OCI-LY1 (cell line): ENCODE measurements around the gene CKMT2.

ENCODE experiments used
- H2AFZ ChIP-seq: fragments of 200-600 bp; sonication (generic), shearing (Covaris generic); 2 replicates; pipeline ENCODE4 v1.6.0; 2014; ENCODE audit warnings: antibody characterized with exemption, mild to moderate bottlenecking, low read length
- H3F3A ChIP-seq: fragments of 200-600 bp; sonication (generic), shearing (Covaris generic); 2 replicates; pipeline ENCODE4 v1.6.0; 2014; ENCODE audit warnings: mild to moderate bottlenecking, antibody characterized with exemption, low read length, moderate library complexity; ENCODE audit not compliant: insufficient read depth
- H3K27ac ChIP-seq: fragments of 200-600 bp; sonication (generic); 2 replicates; pipeline ENCODE4 v1.5.1; 2014; ENCODE audit warnings: low read length, mixed run types, mild to moderate bottlenecking, low read depth; ENCODE audit not compliant: poor library complexity, severe bottlenecking
- H3K27me3 ChIP-seq: fragments of 200-600 bp; sonication (generic); 2 replicates; pipeline ENCODE4 v1.6.0; 2014; ENCODE audit warnings: antibody characterized with exemption, mild to moderate bottlenecking, low read length, moderate library complexity; ENCODE audit not compliant: insufficient read depth
- H3K36me3 ChIP-seq: fragments of 200-600 bp; sonication (generic); 2 replicates; pipeline ENCODE4 v1.6.1; 2014; ENCODE audit warnings: mild to moderate bottlenecking, antibody characterized with exemption, low read length, moderate library complexity, mixed read lengths; ENCODE audit not compliant: insufficient read depth
- H3K4me1 ChIP-seq: fragments of 200-600 bp; sonication (generic); 2 replicates; pipeline ENCODE4 v1.5.1; 2014; ENCODE audit warnings: mild to moderate bottlenecking, low read length, moderate library complexity; ENCODE audit not compliant: insufficient read depth, severe bottlenecking
- H3K4me2 ChIP-seq: fragments of 200-600 bp; sonication (generic), shearing (Covaris generic); 2 replicates; pipeline ENCODE4 v1.6.1; 2014; ENCODE audit warnings: low read length
- H3K4me3 ChIP-seq: fragments of 200-600 bp; sonication (generic); 2 replicates; pipeline ENCODE4 v1.5.1; 2014; ENCODE audit warnings: low read length, low read depth, mild to moderate bottlenecking, mixed read lengths; ENCODE audit not compliant: poor library complexity, severe bottlenecking
- H3K79me2 ChIP-seq: fragments of 200-600 bp; shearing (Covaris generic); 2 replicates; pipeline ENCODE4 v1.6.1; 2016; ENCODE audit warnings: mixed run types, low read length, mixed read lengths; ENCODE audit not compliant: insufficient read depth
- H3K9ac ChIP-seq: fragments of 200-600 bp; sonication (generic), shearing (Covaris generic); 2 replicates; pipeline ENCODE4 v1.6.1; 2014; ENCODE audit warnings: mild to moderate bottlenecking, low read length, mixed read lengths
- H3K9me2 ChIP-seq: fragments of 200-600 bp; sonication (generic), shearing (Covaris generic); 2 replicates; pipeline ENCODE4 v1.6.1; 2014; ENCODE audit warnings: low read depth, mild to moderate bottlenecking, low read length, mixed read lengths
- H3K9me3 ChIP-seq: fragments of 200-600 bp; shearing (Covaris generic); 2 replicates; pipeline ENCODE4 v1.6.1; 2014; ENCODE audit warnings: low read length, mixed read lengths
- H4K20me1 ChIP-seq: fragments of 200-600 bp; sonication (generic), shearing (Covaris generic); 2 replicates; pipeline ENCODE4 v1.6.0; 2016; ENCODE audit warnings: mild to moderate bottlenecking, low read length; ENCODE audit not compliant: insufficient read depth
- EZH2 ChIP-seq: fragments of 200-600 bp; sonication (generic), shearing (Covaris generic); IDR thresholded peaks from 2 replicates; pipeline ENCODE4 v1.8.0; 2017; ENCODE audit warnings: borderline replicate concordance, mixed run types, mild to moderate bottlenecking, antibody characterized with exemption, low read length, moderate library complexity, mixed read lengths
- TF ChIP-seq, protein P1 (sequence below): fragments of 200-600 bp; sonication (generic), shearing (Covaris generic); IDR thresholded peaks from 2 replicates; pipeline ENCODE4 v1.5.1; 2017; ENCODE audit warnings: mild to moderate bottlenecking, antibody characterized with exemption, low read length, moderate library complexity, mixed read lengths

The CKMT2 gene

DNA sequence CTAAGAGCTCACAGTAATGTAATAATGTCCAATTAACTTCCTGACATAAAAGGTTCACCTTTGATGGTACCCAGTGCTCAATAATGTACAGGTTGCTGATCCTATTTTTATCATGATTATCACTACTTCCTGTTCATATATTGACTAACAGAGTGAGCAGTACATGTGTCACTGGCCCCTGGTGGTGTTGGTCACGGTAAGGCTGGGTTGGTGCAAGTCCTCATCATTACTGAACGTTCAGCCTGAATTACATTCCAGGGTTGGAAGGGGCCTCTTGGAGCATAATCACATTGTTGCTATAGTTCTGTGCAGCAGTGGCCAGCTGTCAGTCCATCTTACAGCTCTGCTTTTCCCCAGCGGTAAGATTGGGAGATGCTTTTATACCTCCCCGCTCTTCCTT lies 24.2 kb upstream of the CKMT2 start:
- Histone ChIP-seq H3K27ac (no peak overlapping the region), H3K27me3 (peaks cover 7% of the 10 kb centered on the region), H3K4me3 (no peak overlapping the region), H2AFZ (no peak overlapping the region), H4K20me1 (no peaks in the 10 kb centered on the region), H3F3A (no peaks in the 10 kb centered on the region), H3K9ac (no peak overlapping the region), H3K9me2 (no peaks in the 10 kb centered on the region), H3K79me2 (no peaks in the 10 kb centered on the region), H3K36me3 (no peaks in the 10 kb centered on the region), H3K4me2 (no peak overlapping the region), H3K9me3 (no peaks in the 10 kb centered on the region), H3K4me1 (peaks cover 6% of the 10 kb centered on the region)
- TF ChIP-seq, protein P1, sequence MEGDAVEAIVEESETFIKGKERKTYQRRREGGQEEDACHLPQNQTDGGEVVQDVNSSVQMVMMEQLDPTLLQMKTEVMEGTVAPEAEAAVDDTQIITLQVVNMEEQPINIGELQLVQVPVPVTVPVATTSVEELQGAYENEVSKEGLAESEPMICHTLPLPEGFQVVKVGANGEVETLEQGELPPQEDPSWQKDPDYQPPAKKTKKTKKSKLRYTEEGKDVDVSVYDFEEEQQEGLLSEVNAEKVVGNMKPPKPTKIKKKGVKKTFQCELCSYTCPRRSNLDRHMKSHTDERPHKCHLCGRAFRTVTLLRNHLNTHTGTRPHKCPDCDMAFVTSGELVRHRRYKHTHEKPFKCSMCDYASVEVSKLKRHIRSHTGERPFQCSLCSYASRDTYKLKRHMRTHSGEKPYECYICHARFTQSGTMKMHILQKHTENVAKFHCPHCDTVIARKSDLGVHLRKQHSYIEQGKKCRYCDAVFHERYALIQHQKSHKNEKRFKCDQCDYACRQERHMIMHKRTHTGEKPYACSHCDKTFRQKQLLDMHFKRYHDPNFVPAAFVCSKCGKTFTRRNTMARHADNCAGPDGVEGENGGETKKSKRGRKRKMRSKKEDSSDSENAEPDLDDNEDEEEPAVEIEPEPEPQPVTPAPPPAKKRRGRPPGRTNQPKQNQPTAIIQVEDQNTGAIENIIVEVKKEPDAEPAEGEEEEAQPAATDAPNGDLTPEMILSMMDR, result no peak
- TF ChIP-seq EZH2, result no peak

DNA sequence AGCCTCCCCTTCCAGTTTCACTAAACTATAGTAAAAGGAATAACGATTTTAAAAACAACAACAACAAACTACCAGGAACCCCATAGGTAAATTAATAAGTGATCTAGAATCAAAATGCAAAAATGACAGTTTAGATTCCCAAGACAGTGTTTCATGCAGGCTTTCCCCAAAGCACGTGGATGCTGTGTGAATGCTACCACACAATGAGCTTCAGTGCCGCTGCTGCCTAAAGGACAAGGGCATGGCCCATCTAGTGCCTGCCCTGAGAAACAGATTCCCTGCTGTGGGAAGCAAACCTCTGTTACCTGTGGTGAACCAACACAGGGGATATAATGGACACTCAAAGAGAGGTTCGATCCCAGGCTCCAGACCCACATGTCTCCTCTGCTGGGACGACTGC lies 23.7 kb upstream of the CKMT2 start:
- H3K4me2 ChIP-seq, result no peak overlapping the region
- TF ChIP-seq EZH2, result no peak
- TF ChIP-seq, protein P1, result no peak
- no peak overlapping the region for H3K9ac ChIP-seq
- no peak overlapping the region for H3K27ac ChIP-seq
- no peaks in the 10 kb centered on the region for H3K36me3 ChIP-seq
- H4K20me1 ChIP-seq, result no peaks in the 10 kb centered on the region
- peaks cover 6% of the 10 kb centered on the region for H3K4me1 ChIP-seq
- H3K9me3 ChIP-seq, result no peaks in the 10 kb centered on the region
- H3K4me3 ChIP-seq, result no peak overlapping the region
- H3F3A ChIP-seq, result no peaks in the 10 kb centered on the region
- H3K27me3 ChIP-seq, result peaks cover 7% of the 10 kb centered on the region
- H2AFZ ChIP-seq, result no peak overlapping the region
- no peaks in the 10 kb centered on the region for H3K9me2 ChIP-seq
- no peaks in the 10 kb centered on the region for H3K79me2 ChIP-seq

DNA sequence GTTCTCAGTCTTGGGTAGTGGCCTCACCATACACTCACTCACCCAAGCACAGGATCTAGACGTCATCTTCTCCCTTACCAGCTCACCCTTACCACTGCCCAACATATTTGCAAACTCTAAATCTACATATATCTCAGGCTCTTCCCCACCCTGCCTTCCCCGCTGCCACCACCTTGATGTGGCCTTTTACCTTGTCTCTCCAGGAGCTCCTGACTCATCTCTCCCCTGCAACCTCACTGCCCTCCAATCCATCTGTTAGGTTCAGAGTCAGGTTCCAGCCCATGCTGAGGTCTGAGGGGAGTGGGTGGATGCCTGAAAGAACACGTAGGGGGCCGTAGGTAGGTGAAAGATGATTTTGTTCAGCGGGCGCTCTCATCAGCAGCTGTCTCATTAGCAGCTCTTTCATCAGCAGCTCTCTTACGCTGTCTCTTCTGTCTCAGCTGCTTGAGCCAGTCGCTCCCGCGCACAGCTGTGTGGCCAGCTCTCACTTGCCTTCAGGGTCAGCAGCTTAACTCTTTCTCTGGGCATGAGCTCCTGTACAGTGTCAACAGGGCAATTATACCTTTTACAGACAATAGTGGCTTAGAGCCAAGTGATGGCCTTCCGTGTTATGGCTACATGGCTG lies 23.1 kb upstream of the CKMT2 start:
- Histone ChIP-seq H3K4me1 (peaks cover 6% of the 10 kb centered on the region), H4K20me1 (no peaks in the 10 kb centered on the region), H3K27ac (no peak overlapping the region), H3K27me3 (peaks cover 7% of the 10 kb centered on the region), H2AFZ (no peak overlapping the region), H3F3A (no peaks in the 10 kb centered on the region), H3K36me3 (no peaks in the 10 kb centered on the region), H3K9ac (no peak overlapping the region), H3K4me3 (no peak overlapping the region), H3K79me2 (no peaks in the 10 kb centered on the region), H3K4me2 (no peak overlapping the region), H3K9me3 (no peaks in the 10 kb centered on the region), H3K9me2 (no peaks in the 10 kb centered on the region)
- TF ChIP-seq, protein P1, result no peak
- TF ChIP-seq EZH2, result no peak
